GM23248 (cell line): ENCODE measurements around the gene ZNF57.
"Not testable (repeated sequence)": the region's sequence is repeated elsewhere in the genome, so short reads cannot be mapped to it uniquely, and the experiment has no call there.

Experiments used
- EZH2 ChIP-seq: fragments of 200-600 bp; sonication (generic); IDR thresholded peaks from 2 replicates; pipeline ENCODE4 v1.6.1; 2018; ENCODE audit warnings: antibody characterized with exemption, mild to moderate bottlenecking; ENCODE audit not compliant: insufficient read depth, poor library complexity, severe bottlenecking
- EZH2phosphoT487 ChIP-seq: fragments of 200-600 bp; sonication (generic); IDR thresholded peaks from 2 replicates; pipeline ENCODE4 v1.6.1; 2018; ENCODE audit warnings: antibody characterized with exemption, moderate library complexity, mild to moderate bottlenecking, low read depth; ENCODE audit not compliant: insufficient read depth

DNA sequence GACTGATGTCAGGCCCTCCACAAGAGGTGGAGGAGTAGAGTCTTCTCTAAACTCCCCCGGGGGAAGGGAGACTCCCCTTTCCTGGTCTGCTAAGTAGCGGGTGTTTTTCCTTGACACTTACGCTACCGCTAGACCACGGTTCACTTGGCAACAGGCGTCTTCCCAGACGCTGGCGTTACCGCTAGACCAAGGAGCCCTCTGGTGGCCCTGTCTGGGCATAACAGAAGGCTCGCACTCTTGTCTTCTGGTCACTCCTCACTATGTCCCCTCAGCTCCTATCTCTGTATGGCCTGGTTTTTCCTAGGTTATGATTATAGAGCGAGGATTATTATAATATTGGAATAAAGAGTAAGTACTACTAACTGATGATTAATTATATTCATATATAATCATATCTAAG is 28.6 kb upstream of the ZNF57 start:
- TF ChIP-seq EZH2, EZH2phosphoT487: not testable (repeated sequence)
